ENCODE results near the gene PCNT. TPM values are rescaled to one million over a fixed set of nuclear protein-coding genes. Genes with fewer than 3 reads are reported as not detected.

Gene PCNT
- total and polyA plus RNA-seq, 9 of the 15 experiments (the other 6 are each of a cell fraction or from before 2014, with no cell fraction given), result 9.1 to 53.5 (median 31.3) TPM

GRCh38 chr21:46285761-46286647, 38.0 kb upstream of the PCNT start, which contains the start of gene YBEY (continued):
- TF ChIP-seq ZNF316 (IDR thresholded peaks at IDR 0.05), result 0 out of 2 replicates have a peak, but pooled peaks have one; percentile 7
- TF ChIP-seq ARHGAP35 (IDR thresholded peaks at IDR 0.05; ENCODE audit: partially characterized antibody), result no peak
- peak; percentile 81; the same call in 1 of the 2 replicates for TF ChIP-seq RBM14 (IDR thresholded peaks at IDR 0.05; ENCODE audit: borderline replicate concordance, insufficient read depth, low read depth, low read length)
- peak; percentile 98 for TF ChIP-seq ZBTB2 (IDR thresholded peaks at IDR 0.05)
- no peak for TF ChIP-seq THAP12 (CRISPR knock-in tag; IDR thresholded peaks at IDR 0.05)
- TF ChIP-seq ZNF592 (IDR thresholded peaks at IDR 0.05), result peak; percentile 88; the same call in 1 of the 2 replicates
- no peak; the same call in 1 of the 2 replicates for TF ChIP-seq ZNF644 (tag; IDR thresholded peaks at IDR 0.05; ENCODE audit: low read depth)
- TF ChIP-seq CREB3 (tag; conservative IDR thresholded peaks at IDR 0.05; ENCODE audit: low read depth), result peak; percentile 20; the same call in 1 of the 2 replicates
- no peak for TF ChIP-seq ZNF311 (CRISPR knock-in tag; IDR thresholded peaks at IDR 0.05)
- no peak; the same call in 1 of the 2 replicates for TF ChIP-seq ZNF239 (CRISPR knock-in tag; IDR thresholded peaks at IDR 0.05)
- TF ChIP-seq TFAM (CRISPR knock-in tag; conservative IDR thresholded peaks at IDR 0.05), result no peak
- 0 out of 2 replicates have a peak, but pooled peaks have one; percentile 47 for TF ChIP-seq SMARCE1 (IDR thresholded peaks at IDR 0.05)
- peak; percentile 59 to 84 for TF ChIP-seq MNT (conservative IDR thresholded peaks at IDR 0.05)
- no peak; the same call in 1 of the 2 replicates for TF ChIP-seq HEY1 (CRISPR knock-in tag; IDR thresholded peaks at IDR 0.05; ENCODE audit: borderline replicate concordance)
- no peak; the same call in 1 of the 2 replicates for TF ChIP-seq KLF13 (tag; IDR thresholded peaks at IDR 0.05; ENCODE audit: borderline replicate concordance, low read depth)
